ENCODE measurements around the gene LPAR1.

LPAR1 gene

GRCh38 chr9:110837401-110838005, 200.8 kb downstream of the LPAR1 start (continued):
- TF ChIP-seq PRDM1 (tag by site-specific recombination; IDR thresholded peaks at IDR 0.05), result no peak
- no peak for TF ChIP-seq SALL2 (tag by site-specific recombination; IDR thresholded peaks at IDR 0.05; ENCODE audit: borderline replicate concordance)
- no peak for TF ChIP-seq ZNF169 (tag by site-specific recombination; IDR thresholded peaks at IDR 0.05)
- no peak for TF ChIP-seq RBAK (tag by site-specific recombination; IDR thresholded peaks at IDR 0.05)
- TF ChIP-seq ZNF24 (tag by site-specific recombination; IDR thresholded peaks at IDR 0.05), result no peak
- no peak for TF ChIP-seq OSR2 (tag by site-specific recombination; IDR thresholded peaks at IDR 0.05)
- TF ChIP-seq ZNF37A (tag by site-specific recombination; IDR thresholded peaks at IDR 0.05), result no peak
- no peak for TF ChIP-seq PRDM4 (tag by site-specific recombination; IDR thresholded peaks at IDR 0.05)

- no peaks in the 10 kb centered on the region for H3K9me3 ChIP-seq (ENCODE audit: control insufficient read depth, insufficient read depth, low read depth, low read length)
- ChIA-PET CTCF (interaction anchor here (0.5 kb wide), 1 partner anchor 462 kb away, joined by 8 read pairs; no protein-coding TSS in a partner anchor), POLR2A (no interaction called here)
- H3K4me1 ChIP-seq (ENCODE audit: control insufficient read depth, insufficient read depth, low read length), result no peaks in the 10 kb centered on the region
- H3K27ac ChIP-seq (ENCODE audit: extremely low read depth, low read depth, low read length), result no peak overlapping the region
- no peaks in the 10 kb centered on the region for H3K36me3 ChIP-seq (ENCODE audit: control insufficient read depth in 2 of 2, insufficient read depth in 1 of 2, low read length in 2 of 2)
- TF ChIP-seq IKZF3 (tag by site-specific recombination; IDR thresholded peaks at IDR 0.05), result no peak
- no peak for TF ChIP-seq ZNF404 (tag by site-specific recombination; IDR thresholded peaks at IDR 0.05)
- TF ChIP-seq ZNF24 (tag by site-specific recombination; IDR thresholded peaks at IDR 0.05), result no peak
- no peak for TF ChIP-seq PRDM2 (tag by site-specific recombination; IDR thresholded peaks at IDR 0.05; ENCODE audit: borderline replicate concordance)
- no peak for TF ChIP-seq ZNF596 (tag by site-specific recombination; IDR thresholded peaks at IDR 0.05)
- TF ChIP-seq ZNF366 (tag by site-specific recombination; conservative IDR thresholded peaks at IDR 0.05), result no peak
- no peak for TF ChIP-seq PATZ1 (tag by site-specific recombination; IDR thresholded peaks at IDR 0.05)
- no peak for TF ChIP-seq ZNF280C (tag by site-specific recombination; IDR thresholded peaks at IDR 0.05)
- no peak for TF ChIP-seq ZBTB10 (tag by site-specific recombination; IDR thresholded peaks at IDR 0.05)
- TF ChIP-seq GLI4 (tag by site-specific recombination; IDR thresholded peaks at IDR 0.05), result no peak
- TF ChIP-seq GLIS1 (tag by site-specific recombination; IDR thresholded peaks at IDR 0.05), result no peak
- no peak for TF ChIP-seq ZIC2 (tag by site-specific recombination; IDR thresholded peaks at IDR 0.05)
- no peak overlapping the region for H3K4me3 ChIP-seq (ENCODE audit: low read depth, low read length)
Measured at GRCh38 chr9:110835859-110836271, 202.4 kb downstream of the LPAR1 start.
